B cell (primary cell): ENCODE data around the gene MAGOHB.

Source experiments
- CTCF ChIP-seq: fragments of 200-600 bp; IDR thresholded peaks from one replicate; pipeline ENCODE4 v1.8.0; 2022; ENCODE audit warnings: antibody characterized with exemption, mild to moderate bottlenecking
- EZH2 ChIP-seq: IDR thresholded peaks from 2 replicates; pipeline ENCODE4 v1.6.1; 2012; ENCODE audit warnings: borderline replicate concordance, low read depth, mild to moderate bottlenecking, moderate library complexity, low read length; ENCODE audit not compliant: insufficient read depth, poor library complexity, severe bottlenecking

DNA sequence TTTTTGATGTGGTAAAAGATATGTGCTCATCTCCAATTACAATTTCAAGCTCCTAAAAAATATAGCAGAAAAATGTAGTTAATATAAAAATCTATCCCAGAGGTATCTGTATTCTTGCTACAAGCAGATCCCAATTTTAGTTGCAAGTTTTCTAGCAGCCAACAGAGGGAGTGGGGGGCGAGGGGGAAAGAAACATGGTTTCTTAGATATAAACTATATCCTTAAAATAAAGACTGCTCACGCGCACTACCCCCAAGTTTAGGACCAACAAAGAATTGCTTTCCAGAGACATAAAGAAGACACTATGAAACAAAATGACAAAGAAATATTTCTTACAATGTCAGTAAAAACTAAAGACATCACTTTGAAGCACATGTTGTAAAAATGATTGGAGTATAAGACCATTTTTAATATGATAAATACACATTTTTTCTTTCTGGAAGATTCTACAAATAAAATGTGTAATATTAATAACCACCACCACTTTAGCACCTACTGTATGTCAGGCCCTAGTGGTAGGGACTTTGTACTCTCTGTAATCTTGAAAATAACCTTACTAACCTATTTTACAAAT lies 5.4 kb downstream of the MAGOHB start:
- TF ChIP-seq CTCF (peak; percentile 32), EZH2 (no peak)
